ENCODE results near the gene ABCB9. TPM values are rescaled to one million over a fixed set of nuclear protein-coding genes. Genes with fewer than 3 reads are reported as not detected.
A peak's percentile ranks its signal among the peaks of the same experiment; 100 is the strongest.

Gene ABCB9
- total RNA-seq, 1 donor from 2014 or later: 11.6 TPM

DNA sequence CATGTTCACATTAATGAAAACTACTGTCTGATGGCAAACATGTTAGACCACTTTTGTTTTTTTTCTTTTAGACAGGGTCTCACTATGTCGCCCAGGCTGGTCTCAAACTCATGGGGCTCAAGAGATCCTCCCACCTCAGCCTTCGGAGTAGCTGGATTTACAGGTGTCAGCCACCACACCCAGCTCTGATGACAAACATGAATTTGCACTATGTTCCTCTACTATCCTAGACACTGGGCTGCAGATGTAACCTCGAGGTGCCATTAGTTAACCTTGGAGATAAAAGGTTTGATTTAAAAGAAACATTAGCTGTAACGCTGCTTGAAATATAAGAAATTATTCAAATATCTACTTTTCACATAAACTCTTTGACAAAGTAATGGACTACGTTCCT, 78.4 kb downstream of the ABCB9 start:
- TF ChIP-seq EZH2 (IDR thresholded peaks at IDR 0.05; ENCODE audit: insufficient read depth, low read length): no peak
- TF ChIP-seq, protein P1, sequence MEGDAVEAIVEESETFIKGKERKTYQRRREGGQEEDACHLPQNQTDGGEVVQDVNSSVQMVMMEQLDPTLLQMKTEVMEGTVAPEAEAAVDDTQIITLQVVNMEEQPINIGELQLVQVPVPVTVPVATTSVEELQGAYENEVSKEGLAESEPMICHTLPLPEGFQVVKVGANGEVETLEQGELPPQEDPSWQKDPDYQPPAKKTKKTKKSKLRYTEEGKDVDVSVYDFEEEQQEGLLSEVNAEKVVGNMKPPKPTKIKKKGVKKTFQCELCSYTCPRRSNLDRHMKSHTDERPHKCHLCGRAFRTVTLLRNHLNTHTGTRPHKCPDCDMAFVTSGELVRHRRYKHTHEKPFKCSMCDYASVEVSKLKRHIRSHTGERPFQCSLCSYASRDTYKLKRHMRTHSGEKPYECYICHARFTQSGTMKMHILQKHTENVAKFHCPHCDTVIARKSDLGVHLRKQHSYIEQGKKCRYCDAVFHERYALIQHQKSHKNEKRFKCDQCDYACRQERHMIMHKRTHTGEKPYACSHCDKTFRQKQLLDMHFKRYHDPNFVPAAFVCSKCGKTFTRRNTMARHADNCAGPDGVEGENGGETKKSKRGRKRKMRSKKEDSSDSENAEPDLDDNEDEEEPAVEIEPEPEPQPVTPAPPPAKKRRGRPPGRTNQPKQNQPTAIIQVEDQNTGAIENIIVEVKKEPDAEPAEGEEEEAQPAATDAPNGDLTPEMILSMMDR (IDR thresholded peaks at IDR 0.05; ENCODE audit: insufficient read depth, low read depth, low read length): no peak
- Histone ChIP-seq H3K4me2 (ENCODE audit: low read length) (peak overlapping the region; percentile 76), H2AFZ (ENCODE audit: low read depth, low read length) (no peak overlapping the region), H3K9me3 (ENCODE audit: insufficient read depth, low read depth, low read length) (no peaks in the 10 kb centered on the region), H3K27ac (ENCODE audit: low read depth, low read length) (peak overlapping the region; percentile 86), H3K9ac (ENCODE audit: low read length) (peak overlapping the region; percentile 63), H3K4me1 (ENCODE audit: insufficient read depth, low read length) (peaks cover 60% of the 10 kb centered on the region), H3K27me3 (ENCODE audit: insufficient read depth, low read length) (no peaks in the 10 kb centered on the region), H3K36me3 (ENCODE audit: insufficient read depth, low read length) (no peaks in the 10 kb centered on the region), H4K20me1 (ENCODE audit: insufficient read depth, low read length) (peaks cover 56% of the 10 kb centered on the region), H3K79me2 (ENCODE audit: insufficient read depth, low read length) (peaks cover 98% of the 10 kb centered on the region), H3K4me3 (ENCODE audit: insufficient read depth, low read depth, low read length) (peak overlapping the region; percentile 11)
- Mint-ChIP-seq H3K27me3 (ENCODE audit: low read depth, unreplicated experiment) (no peaks in the 10 kb centered on the region), H3K36me3 (ENCODE audit: low read depth, unreplicated experiment) (no peaks in the 10 kb centered on the region), H3K27ac (ENCODE audit: unreplicated experiment) (peak overlapping the region; percentile 96), H3K4me3 (ENCODE audit: unreplicated experiment) (peak overlapping the region; percentile 37), H3K4me1 (ENCODE audit: low read depth, unreplicated experiment) (peaks cover 58% of the 10 kb centered on the region), H3K9me3 (ENCODE audit: unreplicated experiment) (no peaks in the 10 kb centered on the region)
- FAIRE-seq (no peak), DNase-seq (ENCODE audit: low read depth) (no peak)

DNA sequence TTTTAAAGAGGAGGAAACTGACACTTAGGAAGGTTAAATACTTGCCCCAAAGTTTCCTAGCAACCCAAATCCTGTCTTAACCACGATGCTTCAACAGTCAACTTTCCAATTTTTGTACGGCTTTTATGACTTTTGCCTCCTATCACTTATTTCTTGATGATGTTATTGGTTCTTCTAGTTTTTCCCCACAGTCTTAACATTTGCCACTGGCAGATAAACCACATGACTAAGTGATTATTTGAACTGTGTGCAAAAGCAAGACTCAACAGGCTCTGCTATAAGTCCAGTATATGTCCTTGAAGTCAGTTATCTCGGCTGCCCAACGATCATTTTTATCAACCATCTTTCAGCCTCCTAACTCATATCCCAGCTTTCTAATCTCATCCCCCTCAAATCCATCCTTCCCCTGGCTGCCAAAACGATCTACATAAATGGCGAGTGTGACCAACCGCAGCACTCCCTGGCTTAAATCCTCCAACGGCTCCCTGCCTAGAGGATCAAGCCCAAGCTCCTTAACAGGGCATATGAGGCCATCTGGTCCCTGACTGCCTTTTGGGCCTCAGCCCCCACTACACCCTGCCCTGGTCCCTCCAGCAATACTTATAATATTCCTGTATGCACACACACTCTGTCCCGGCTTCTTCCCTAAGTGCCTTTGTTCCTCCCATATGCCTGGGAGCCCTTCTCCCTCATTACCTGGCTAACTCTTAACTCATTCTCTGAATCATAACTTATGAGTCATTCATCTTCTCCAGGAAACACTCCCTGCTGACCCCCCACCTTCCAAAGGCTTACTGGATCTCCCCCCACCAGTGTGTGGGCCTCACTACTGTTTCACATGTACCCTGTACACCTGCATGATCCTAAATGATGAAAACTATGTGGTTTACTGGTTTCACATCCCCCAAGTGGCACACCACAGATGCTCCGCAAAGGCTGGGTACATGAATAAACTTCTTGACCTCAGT, 79.1 kb downstream of the ABCB9 start:
- Histone ChIP-seq H3K27ac (ENCODE audit: low read depth, low read length) (peak overlapping the region; percentile 86), H4K20me1 (ENCODE audit: insufficient read depth, low read length) (peaks cover 62% of the 10 kb centered on the region), H3K4me3 (ENCODE audit: insufficient read depth, low read depth, low read length) (peak overlapping the region; percentile 11), H3K27me3 (ENCODE audit: insufficient read depth, low read length) (no peaks in the 10 kb centered on the region), H3K79me2 (ENCODE audit: insufficient read depth, low read length) (peaks cover 98% of the 10 kb centered on the region), H3K36me3 (ENCODE audit: insufficient read depth, low read length) (no peaks in the 10 kb centered on the region), H3K4me2 (ENCODE audit: low read length) (peak overlapping the region; percentile 76), H2AFZ (ENCODE audit: low read depth, low read length) (no peak overlapping the region), H3K9me3 (ENCODE audit: insufficient read depth, low read depth, low read length) (no peaks in the 10 kb centered on the region), H3K4me1 (ENCODE audit: insufficient read depth, low read length) (peaks cover 55% of the 10 kb centered on the region), H3K9ac (ENCODE audit: low read length) (peak overlapping the region; percentile 63)
- Mint-ChIP-seq H3K4me3 (ENCODE audit: unreplicated experiment) (peak overlapping the region; percentile 37), H3K36me3 (ENCODE audit: low read depth, unreplicated experiment) (no peaks in the 10 kb centered on the region), H3K27me3 (ENCODE audit: low read depth, unreplicated experiment) (no peaks in the 10 kb centered on the region), H3K4me1 (ENCODE audit: low read depth, unreplicated experiment) (peaks cover 55% of the 10 kb centered on the region), H3K27ac (ENCODE audit: unreplicated experiment) (peak overlapping the region; percentile 96), H3K9me3 (ENCODE audit: unreplicated experiment) (no peaks in the 10 kb centered on the region)
- TF ChIP-seq, protein P1 (IDR thresholded peaks at IDR 0.05; ENCODE audit: insufficient read depth, low read depth, low read length): no peak
- no peak for TF ChIP-seq EZH2 (IDR thresholded peaks at IDR 0.05; ENCODE audit: insufficient read depth, low read length)
- FAIRE-seq (no peak), DNase-seq (ENCODE audit: low read depth) (peak; percentile 86)

DNA sequence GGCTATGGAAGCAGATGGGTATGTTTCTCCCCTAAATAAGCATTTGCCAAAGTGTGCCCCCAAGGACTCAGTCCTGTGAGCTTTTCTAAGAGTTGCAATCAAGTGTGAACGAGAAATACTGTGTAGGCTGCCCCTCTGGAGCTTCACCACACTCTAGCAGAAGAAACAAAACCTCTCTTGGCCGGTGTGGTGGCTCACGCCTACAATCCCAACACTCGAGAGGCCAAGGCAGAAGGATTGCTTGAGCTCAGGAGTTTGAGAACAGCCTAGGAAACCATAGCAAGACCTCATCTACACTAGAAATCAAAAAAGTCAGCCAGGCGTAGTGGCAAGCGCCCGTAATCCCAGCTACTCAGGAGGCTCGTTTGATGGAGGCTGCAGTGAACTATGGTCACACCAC, 80.1 kb downstream of the ABCB9 start:
- Mint-ChIP-seq H3K4me1 (ENCODE audit: low read depth, unreplicated experiment) (peaks cover 47% of the 10 kb centered on the region), H3K27me3 (ENCODE audit: low read depth, unreplicated experiment) (no peaks in the 10 kb centered on the region)

More for the DNA sequence above, 80.1 kb downstream of the ABCB9 start:
- Mint-ChIP-seq H3K4me3 (ENCODE audit: unreplicated experiment) (no peak overlapping the region), H3K36me3 (ENCODE audit: low read depth, unreplicated experiment) (no peaks in the 10 kb centered on the region), H3K27ac (ENCODE audit: unreplicated experiment) (peak overlapping the region; percentile 26), H3K9me3 (ENCODE audit: unreplicated experiment) (no peaks in the 10 kb centered on the region)
- no peaks in the 10 kb centered on the region for H3K36me3 ChIP-seq (ENCODE audit: insufficient read depth, low read length)
- no peak overlapping the region for H3K4me2 ChIP-seq (ENCODE audit: low read length)
- H3K9ac ChIP-seq (ENCODE audit: low read length): no peak overlapping the region
- peaks cover 45% of the 10 kb centered on the region for H3K4me1 ChIP-seq (ENCODE audit: insufficient read depth, low read length)
- H3K27me3 ChIP-seq (ENCODE audit: insufficient read depth, low read length): no peaks in the 10 kb centered on the region
- no peak overlapping the region for H3K4me3 ChIP-seq (ENCODE audit: insufficient read depth, low read depth, low read length)
- no peak overlapping the region for H2AFZ ChIP-seq (ENCODE audit: low read depth, low read length)
- no peak for DNase-seq (ENCODE audit: low read depth)
- no peak for FAIRE-seq
- H3K27ac ChIP-seq (ENCODE audit: low read depth, low read length): peak overlapping the region; percentile 17
- H3K79me2 ChIP-seq (ENCODE audit: insufficient read depth, low read length): peaks cover 98% of the 10 kb centered on the region
- no peaks in the 10 kb centered on the region for H3K9me3 ChIP-seq (ENCODE audit: insufficient read depth, low read depth, low read length)
- TF ChIP-seq, protein P1 (IDR thresholded peaks at IDR 0.05; ENCODE audit: insufficient read depth, low read depth, low read length): no peak
- TF ChIP-seq EZH2 (IDR thresholded peaks at IDR 0.05; ENCODE audit: insufficient read depth, low read length): no peak
- peaks cover 62% of the 10 kb centered on the region for H4K20me1 ChIP-seq (ENCODE audit: insufficient read depth, low read length)
